Kidney (tissue), 14 donors: Measurements from ENCODE around the gene CENPK. TPM values are rescaled to one million over a fixed set of nuclear protein-coding genes. Genes with fewer than 3 reads are reported as not detected.

ENCODE experiments used
- DNase-seq, 5 donors: peaks; one replicate each; pipeline ENCODE4 v3.0.0-alpha.2; 2013 to 2020
- FAIRE-seq: peaks from 2 replicates; lab custom pipeline; 2012; peaks lifted over from hg19 to GRCh38; lab: Jason Lieb, UNC
- H3K27ac ChIP-seq, 2 donors: one replicate each; pipeline ENCODE4 v1.7.0; 2013; ENCODE audit warnings: low read depth in 2 of 2, low read length in 2 of 2, inconsistent platforms in 1 of 2
- H3K27me3 ChIP-seq: one replicate; pipeline ENCODE4 v1.7.1; 2013; ENCODE audit warnings: low read length, inconsistent platforms; ENCODE audit not compliant: control insufficient read depth, insufficient read depth
- H3K36me3 ChIP-seq, 3 donors: one replicate each; pipeline versions ENCODE4 v1.7.0 to v1.7.1; 2013; ENCODE audit warnings: low read length in 3 of 3, control low read depth in 1 of 3, inconsistent platforms in 1 of 3; ENCODE audit not compliant: insufficient read depth in 3 of 3, control insufficient read depth in 2 of 3
- H3K4me1 ChIP-seq, 3 donors: one replicate each; pipeline versions ENCODE4 v1.7.0 to v1.7.1; 2013; ENCODE audit warnings: low read length in 3 of 3, inconsistent platforms in 1 of 3, low read depth in 1 of 3; ENCODE audit not compliant: control insufficient read depth in 2 of 3, insufficient read depth in 2 of 3
- H3K4me3 ChIP-seq, 3 donors: one replicate each; pipeline versions ENCODE4 v1.7.0 to v1.8.1; 2013; ENCODE audit warnings: low read length in 3 of 3, control low read depth in 1 of 3, inconsistent platforms in 1 of 3
- H3K9ac ChIP-seq, 3 donors: one replicate each; pipeline versions ENCODE4 v1.7.0 to v1.7.1; 2013; ENCODE audit warnings: low read length in 3 of 3, control low read depth in 1 of 3, inconsistent platforms in 1 of 3
- H3K9me3 ChIP-seq, 3 donors: one replicate each; pipeline versions ENCODE4 v1.7.0 to v1.7.1; 2013; ENCODE audit warnings: low read length in 3 of 3, control low read depth in 1 of 3, inconsistent platforms in 1 of 3; ENCODE audit not compliant: control insufficient read depth in 2 of 3, insufficient read depth in 1 of 3
- intact Hi-C: fragments of 100-400 bp; cut with DNase I; formaldehyde crosslinking; loops from one replicate; pipeline ENCODE4 v1.11.1; 2022
- polyA plus RNA-seq: library from polyadenylated mRNA; stranded (reverse); fragments of 350-450 nt; fragmentation: Illumina TruSeq; extraction: RNeasy Lipid Tissue Mini Kit (QIAGEN cat#74804); gene quantifications from one replicate; pipeline ENCODE4 v1.2.3, GENCODE V29; 2014; ENCODE audit warnings: low read depth, low replicate concordance; ENCODE audit not compliant: insufficient read depth
- total RNA-seq: library from RNA; stranded (reverse); fragmentation: NEBNext Ultra II Directional; extraction: Animal tissue kit (Norgen Biotek cat#: 25700); gene quantifications from one replicate; pipeline ENCODE4 v1.2.1, GENCODE V29; 2021
- TF ChIP-seq, protein P1 (sequence below): IDR thresholded peaks from 3 replicates; pipeline ENCODE4 v1.5.1; 2012; ENCODE audit warnings: mild to moderate bottlenecking, moderate library complexity, borderline replicate concordance; ENCODE audit not compliant: insufficient read depth; ENCODE audit errors: extremely low read depth
- donor health status: control.
- donor health status: control.
- donor health status: control.
- donor health status: control.
- donor health status: control.
- donor health status: DM: yes; HTN: yes; CAD: no.
- donor health status: Normal renal cell carcinoma (clear cell type).

Gene CENPK
- total and polyA plus RNA-seq, 2 donors from 2014 or later, result 3.5 TPM; not detected in 1

- no peak overlapping the region for H3K9ac ChIP-seq
- peaks cover 3% of the 10 kb centered on the region for H3K27me3 ChIP-seq
- FAIRE-seq (no peak), DNase-seq (no peak)
- H3K27ac ChIP-seq, result no peak overlapping the region
- intact Hi-C loops, result no loop called here
- H3K9me3 ChIP-seq, result no peaks in the 10 kb centered on the region
- no peaks in the 10 kb centered on the region for H3K36me3 ChIP-seq
- no peaks in the 10 kb centered on the region for H3K4me1 ChIP-seq
- TF ChIP-seq, protein P1, sequence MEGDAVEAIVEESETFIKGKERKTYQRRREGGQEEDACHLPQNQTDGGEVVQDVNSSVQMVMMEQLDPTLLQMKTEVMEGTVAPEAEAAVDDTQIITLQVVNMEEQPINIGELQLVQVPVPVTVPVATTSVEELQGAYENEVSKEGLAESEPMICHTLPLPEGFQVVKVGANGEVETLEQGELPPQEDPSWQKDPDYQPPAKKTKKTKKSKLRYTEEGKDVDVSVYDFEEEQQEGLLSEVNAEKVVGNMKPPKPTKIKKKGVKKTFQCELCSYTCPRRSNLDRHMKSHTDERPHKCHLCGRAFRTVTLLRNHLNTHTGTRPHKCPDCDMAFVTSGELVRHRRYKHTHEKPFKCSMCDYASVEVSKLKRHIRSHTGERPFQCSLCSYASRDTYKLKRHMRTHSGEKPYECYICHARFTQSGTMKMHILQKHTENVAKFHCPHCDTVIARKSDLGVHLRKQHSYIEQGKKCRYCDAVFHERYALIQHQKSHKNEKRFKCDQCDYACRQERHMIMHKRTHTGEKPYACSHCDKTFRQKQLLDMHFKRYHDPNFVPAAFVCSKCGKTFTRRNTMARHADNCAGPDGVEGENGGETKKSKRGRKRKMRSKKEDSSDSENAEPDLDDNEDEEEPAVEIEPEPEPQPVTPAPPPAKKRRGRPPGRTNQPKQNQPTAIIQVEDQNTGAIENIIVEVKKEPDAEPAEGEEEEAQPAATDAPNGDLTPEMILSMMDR, result no peak
- H3K4me3 ChIP-seq, result no peak overlapping the region
Observed at GRCh38 chr5:65474130-65474711, 88.7 kb downstream of the CENPK start.

GRCh38 chr5:65468633-65469032 is 94.3 kb downstream of the CENPK start:
- intact Hi-C loops, result no loop called here
- no peaks in the 10 kb centered on the region for H3K36me3 ChIP-seq
- no peak for DNase-seq
- no peak overlapping the region for H3K27ac ChIP-seq
- no peaks in the 10 kb centered on the region for H3K4me1 ChIP-seq
- no peak overlapping the region for H3K4me3 ChIP-seq
- no peaks in the 10 kb centered on the region for H3K9me3 ChIP-seq
- no peaks in the 10 kb centered on the region for H3K27me3 ChIP-seq
- H3K9ac ChIP-seq, result no peak overlapping the region
- no peak for FAIRE-seq
- TF ChIP-seq, protein P1, result no peak

Other genes with a start within 250 kb of the CENPK start
- gene ADAMTS6, start 81.2 kb downstream of the CENPK start, total RNA-seq, result 6.7 TPM
- 0.32 TPM for gene ADAMTS6, start 81.2 kb downstream of the CENPK start, polyA plus RNA-seq
- gene PPWD1, start 128 bp upstream of the CENPK start, total RNA-seq, result 29.7 TPM
- gene PPWD1, start 128 bp upstream of the CENPK start, polyA plus RNA-seq, result 16.5 TPM
- gene TRIM23, start 61.2 kb upstream of the CENPK start, total RNA-seq, result 15.2 TPM
- 4.4 TPM for gene TRIM23, start 61.2 kb upstream of the CENPK start, polyA plus RNA-seq
- 2.5 TPM for gene SHLD3, start 61.9 kb upstream of the CENPK start, total RNA-seq
- gene SHLD3, start 61.9 kb upstream of the CENPK start, polyA plus RNA-seq, result 2.5 TPM
- 24.3 TPM for gene TRAPPC13, start 61.9 kb upstream of the CENPK start, total RNA-seq
- 22.0 TPM for gene TRAPPC13, start 61.9 kb upstream of the CENPK start, polyA plus RNA-seq
- gene SGTB, start 158.9 kb upstream of the CENPK start, total RNA-seq, result 8.8 TPM
- gene SGTB, start 158.9 kb upstream of the CENPK start, polyA plus RNA-seq, result 1.6 TPM
- 25.0 TPM for gene NLN, start 159.0 kb upstream of the CENPK start, total RNA-seq
- 6.2 TPM for gene NLN, start 159.0 kb upstream of the CENPK start, polyA plus RNA-seq